ENCODE data around the gene ADAMTSL1. TPM values are rescaled to one million over a fixed set of nuclear protein-coding genes. Genes with fewer than 3 reads are reported as not detected.
"Not testable (repeated sequence)": the region's sequence is repeated elsewhere in the genome, so short reads cannot be mapped to it uniquely, and the experiment has no call there.

ADAMTSL1 gene
- total RNA-seq, 2 donors from 2014 or later, result not detected

DNA sequence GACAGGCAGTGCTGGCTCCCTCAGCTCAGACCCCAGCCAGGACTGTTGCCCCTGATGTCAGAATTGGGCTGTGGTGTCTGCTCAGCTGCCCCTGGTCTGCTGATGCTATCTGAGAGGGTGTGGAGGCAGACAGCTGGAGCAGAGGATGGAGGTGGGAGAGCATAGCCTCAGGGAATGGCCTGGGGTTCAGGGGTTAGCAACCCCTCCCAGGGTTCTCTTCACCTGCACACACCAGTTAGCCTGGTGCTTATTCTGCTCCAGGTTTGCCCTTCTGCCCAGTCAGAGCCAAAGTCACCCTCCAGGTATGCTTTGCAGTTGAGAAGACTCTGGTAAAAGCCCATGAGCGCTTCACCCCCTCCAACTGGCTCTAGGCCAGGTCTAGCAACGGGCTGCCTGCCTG, 449.2 kb downstream of the ADAMTSL1 start:
- no peak for ATAC-seq (replicated peaks)
- H3K4me3 Mint-ChIP-seq, result no peak overlapping the region

DNA sequence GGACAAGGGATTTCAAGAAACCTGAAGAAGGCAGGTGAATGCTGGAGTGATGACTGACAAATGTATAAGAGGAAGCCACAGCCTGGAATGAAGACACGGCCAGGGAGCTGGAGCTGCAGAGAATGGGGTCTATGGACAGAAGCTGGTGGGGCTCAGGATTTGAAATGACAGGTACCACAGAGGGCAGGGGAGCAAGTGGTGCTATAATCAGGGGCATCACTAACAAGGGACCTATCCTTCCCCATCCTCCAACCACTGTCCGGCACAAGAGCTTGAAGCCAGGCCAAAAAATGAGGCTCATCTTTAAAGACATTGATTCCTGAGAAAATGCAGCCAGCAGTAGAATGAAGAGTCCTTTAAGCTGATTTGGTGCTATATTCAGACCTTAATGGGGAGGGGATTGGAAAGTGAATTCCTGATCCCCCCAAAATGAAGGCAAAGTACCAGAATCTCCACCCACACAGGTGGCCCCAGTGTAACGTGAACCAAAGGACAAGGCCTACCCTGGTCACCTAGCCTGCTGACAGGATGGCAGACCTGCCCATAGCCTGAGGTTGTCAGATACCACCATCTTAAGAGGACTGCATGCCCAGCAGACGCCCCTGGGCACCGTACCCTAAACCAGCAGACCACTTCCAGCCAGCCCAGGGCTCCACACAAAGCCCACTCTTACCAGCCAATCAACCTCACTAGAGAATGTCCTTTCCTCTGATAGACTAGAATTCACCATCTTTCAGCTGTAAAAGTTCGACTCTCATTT, 449.9 kb downstream of the ADAMTSL1 start:
- Mint-ChIP-seq H3K27me3 (peaks cover 3% of the 10 kb centered on the region), H3K4me3 (no peak overlapping the region), H3K36me3 (ENCODE audit: low read depth) (no peaks in the 10 kb centered on the region), H3K27ac (no peak overlapping the region), H3K9me3 (no peaks in the 10 kb centered on the region), H3K4me1 (no peaks in the 10 kb centered on the region)
- peak; percentile 21 for ATAC-seq (replicated peaks)

More for the DNA sequence above, 449.2 kb downstream of the ADAMTSL1 start:
- no peaks in the 10 kb centered on the region for H3K4me1 Mint-ChIP-seq
- H3K9me3 Mint-ChIP-seq, result no peaks in the 10 kb centered on the region
- no peak overlapping the region for H3K27ac Mint-ChIP-seq
- no peaks in the 10 kb centered on the region for H3K36me3 Mint-ChIP-seq (ENCODE audit: low read depth)
- peaks cover 3% of the 10 kb centered on the region for H3K27me3 Mint-ChIP-seq

DNA sequence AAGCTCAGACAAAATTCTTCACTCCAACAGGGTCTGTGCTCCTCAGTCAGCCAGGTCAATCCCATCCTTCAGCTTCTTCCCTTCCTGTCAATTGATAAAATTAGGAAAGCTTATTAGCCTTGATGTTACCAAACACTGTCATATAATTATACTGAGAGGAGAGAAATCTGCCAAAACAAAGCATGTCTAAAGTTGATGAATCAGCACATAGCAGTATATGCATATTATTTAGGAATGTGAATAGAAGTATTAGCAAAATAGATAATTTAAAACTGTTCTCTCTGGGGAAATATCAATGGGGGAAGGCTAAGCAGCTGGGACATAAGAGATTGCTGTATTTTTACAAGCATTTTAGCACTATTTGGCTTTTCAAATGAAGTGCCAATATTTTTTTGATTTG, 451.9 kb downstream of the ADAMTSL1 start:
- Mint-ChIP-seq H3K27me3 (no peaks in the 10 kb centered on the region), H3K36me3 (ENCODE audit: low read depth) (no peaks in the 10 kb centered on the region), H3K4me1 (no peaks in the 10 kb centered on the region), H3K27ac (no peak overlapping the region), H3K9me3 (peaks cover 3% of the 10 kb centered on the region), H3K4me3 (no peak overlapping the region)
- ATAC-seq (replicated peaks), result no peak

DNA sequence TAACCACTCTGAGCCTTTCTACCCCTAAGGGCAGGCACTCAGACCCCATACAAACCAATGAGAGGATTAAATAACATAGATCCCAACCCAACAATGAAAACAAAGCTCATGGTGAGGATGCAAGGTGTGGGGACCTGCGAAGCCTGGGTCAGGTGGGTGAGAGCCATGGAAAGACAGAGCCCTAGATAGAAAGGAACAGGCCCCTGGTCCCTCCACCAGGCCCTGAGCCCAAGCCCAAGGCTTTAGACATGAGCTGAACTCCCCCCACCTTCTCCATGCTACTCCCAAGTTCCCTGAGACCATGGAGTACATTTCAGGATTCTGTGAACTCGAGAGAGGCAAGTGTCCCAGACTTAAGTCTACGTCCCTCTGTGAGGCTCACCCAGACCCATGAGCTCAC, 452.6 kb downstream of the ADAMTSL1 start:
- no peaks in the 10 kb centered on the region for H3K4me1 Mint-ChIP-seq
- no peak overlapping the region for H3K4me3 Mint-ChIP-seq
- no peak overlapping the region for H3K27ac Mint-ChIP-seq
- no peaks in the 10 kb centered on the region for H3K27me3 Mint-ChIP-seq
- no peak for ATAC-seq (replicated peaks)
- peaks cover 3% of the 10 kb centered on the region for H3K9me3 Mint-ChIP-seq
- H3K36me3 Mint-ChIP-seq (ENCODE audit: low read depth), result no peaks in the 10 kb centered on the region

DNA sequence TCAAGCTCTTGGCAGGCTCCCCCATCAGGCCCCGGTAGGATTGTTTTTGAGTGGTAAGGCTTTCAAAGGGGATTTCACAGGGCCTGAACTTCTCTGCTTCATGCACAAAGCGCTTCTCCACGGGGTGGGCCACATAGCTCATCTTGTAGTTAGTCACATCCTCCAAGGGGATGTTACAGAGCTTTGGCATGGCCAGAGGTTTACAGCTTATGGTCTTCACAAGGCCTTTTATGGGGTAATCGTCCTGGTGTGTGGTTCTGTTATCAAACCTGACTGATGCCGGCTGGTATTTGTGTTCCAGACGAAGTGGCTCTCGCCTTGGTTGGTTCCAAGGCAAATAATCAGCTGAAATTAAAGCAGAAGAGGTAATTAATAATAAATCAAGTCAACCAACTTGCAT, 454.8 kb downstream of the ADAMTSL1 start:
- ATAC-seq (replicated peaks), result no peak
- H3K27me3 Mint-ChIP-seq, result no peaks in the 10 kb centered on the region
- H3K4me3 Mint-ChIP-seq, result no peak overlapping the region
- no peaks in the 10 kb centered on the region for H3K4me1 Mint-ChIP-seq
- no peaks in the 10 kb centered on the region for H3K36me3 Mint-ChIP-seq (ENCODE audit: low read depth)
- H3K9me3 Mint-ChIP-seq, result peaks cover 3% of the 10 kb centered on the region
- H3K27ac Mint-ChIP-seq, result no peak overlapping the region

DNA sequence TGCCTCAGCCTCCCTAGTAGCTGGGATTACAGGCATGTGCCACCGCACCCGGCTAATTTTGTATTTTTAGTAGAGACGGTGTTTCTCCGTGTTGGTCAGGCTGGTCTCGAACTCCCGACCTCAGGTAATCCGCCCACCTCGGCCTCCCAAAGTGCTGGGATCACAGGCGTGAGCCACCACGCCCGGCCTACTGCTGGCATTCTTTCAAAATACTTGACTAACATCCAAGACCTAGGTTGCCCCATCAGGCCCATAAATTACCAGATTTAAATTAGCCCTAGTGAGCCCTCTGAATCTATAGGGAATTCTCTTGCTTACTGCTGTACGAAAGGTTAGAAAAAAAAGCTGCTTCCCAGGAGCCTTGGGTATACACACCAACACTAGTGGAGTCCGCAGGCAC, 456.7 kb downstream of the ADAMTSL1 start:
- not testable (repeated sequence) for H3K27me3 Mint-ChIP-seq; H3K4me1 Mint-ChIP-seq; H3K4me3 Mint-ChIP-seq; H3K9me3 Mint-ChIP-seq; ATAC-seq (replicated peaks); H3K36me3 Mint-ChIP-seq (ENCODE audit: low read depth); H3K27ac Mint-ChIP-seq

DNA sequence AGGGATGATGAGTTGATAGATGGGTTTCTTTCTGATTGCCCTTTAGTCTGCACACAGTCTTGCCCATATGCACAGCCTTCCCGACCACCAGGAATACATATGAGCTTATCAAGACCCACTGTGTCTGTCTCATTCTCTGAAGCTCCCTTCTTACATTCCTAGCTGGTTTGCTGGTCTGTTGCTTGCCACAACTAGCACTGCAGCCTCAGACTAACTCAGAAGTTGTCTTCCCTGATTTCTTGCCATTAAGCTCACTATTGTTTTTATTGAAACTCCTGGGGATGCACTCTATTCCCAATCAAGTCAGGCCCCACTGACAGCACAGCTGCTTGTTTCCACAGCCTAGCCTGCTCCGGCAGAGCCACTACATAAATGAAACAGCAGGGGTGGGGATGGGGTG, 461.6 kb downstream of the ADAMTSL1 start:
- Mint-ChIP-seq H3K27me3 (peaks cover 18% of the 10 kb centered on the region), H3K36me3 (ENCODE audit: low read depth) (no peaks in the 10 kb centered on the region), H3K9me3 (peaks cover 6% of the 10 kb centered on the region), H3K4me1 (no peaks in the 10 kb centered on the region), H3K4me3 (no peak overlapping the region), H3K27ac (no peak overlapping the region)
- ATAC-seq (replicated peaks), result no peak

DNA sequence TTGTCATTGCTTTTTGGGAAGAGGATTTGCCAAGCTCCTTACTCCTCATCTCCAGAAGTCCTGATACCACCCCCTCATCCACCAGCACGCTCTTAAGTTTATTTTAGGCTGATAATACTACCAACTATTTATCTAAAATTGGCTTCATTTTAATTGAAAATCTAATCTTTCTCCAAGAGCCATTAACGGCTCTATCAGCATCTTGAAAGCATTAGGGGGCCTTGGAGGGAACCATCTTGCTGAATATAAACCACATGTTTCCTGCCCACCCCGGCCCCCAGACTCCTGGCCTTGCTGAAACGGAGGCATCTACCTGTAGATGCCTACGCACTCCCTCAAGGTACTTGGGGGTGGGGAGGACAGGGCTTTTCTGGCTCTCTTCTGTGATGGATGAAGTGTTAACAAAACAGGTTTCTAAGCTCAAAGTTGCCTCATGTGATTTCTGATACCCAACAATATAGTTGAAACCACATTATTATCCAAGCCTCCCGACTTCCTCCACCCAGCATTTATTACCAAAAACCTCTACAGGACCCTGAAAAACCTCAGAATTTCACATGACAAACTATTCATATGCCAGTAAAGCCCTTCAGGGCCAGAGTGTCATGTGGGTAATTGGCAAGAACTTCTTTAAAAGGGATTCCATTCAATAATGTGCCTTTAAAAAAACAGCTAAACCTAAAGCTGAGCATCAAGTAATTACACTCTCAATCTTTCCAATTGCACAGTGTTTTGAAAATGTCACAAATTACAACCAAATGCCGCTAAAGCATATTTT, 462.3 kb downstream of the ADAMTSL1 start:
- H3K9me3 Mint-ChIP-seq, result peaks cover 6% of the 10 kb centered on the region
- H3K36me3 Mint-ChIP-seq (ENCODE audit: low read depth), result no peaks in the 10 kb centered on the region
- H3K4me1 Mint-ChIP-seq, result no peaks in the 10 kb centered on the region
- peaks cover 18% of the 10 kb centered on the region for H3K27me3 Mint-ChIP-seq
- no peak for ATAC-seq (replicated peaks)
- no peak overlapping the region for H3K27ac Mint-ChIP-seq
- no peak overlapping the region for H3K4me3 Mint-ChIP-seq

DNA sequence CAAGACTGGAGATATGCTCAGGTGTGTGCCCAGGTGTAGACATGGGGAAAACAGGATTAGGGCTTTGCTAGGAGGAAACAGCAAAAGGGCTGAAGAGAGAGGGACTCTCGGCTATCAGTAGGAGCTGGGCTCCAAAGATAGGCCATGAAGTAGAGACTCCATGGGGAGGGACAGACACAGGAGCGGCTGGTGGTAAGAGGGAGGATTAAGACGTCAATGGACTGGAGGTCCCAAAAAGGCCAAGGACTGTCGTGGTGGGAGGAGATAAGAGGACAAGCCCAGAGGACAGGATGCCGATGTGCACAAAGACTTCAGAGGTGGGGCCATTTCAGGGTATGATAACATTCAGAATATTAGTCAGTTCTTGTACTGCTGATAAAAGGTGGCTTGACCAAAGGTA, 466.0 kb downstream of the ADAMTSL1 start:
- H3K4me1 Mint-ChIP-seq, result no peaks in the 10 kb centered on the region
- peaks cover 20% of the 10 kb centered on the region for H3K27me3 Mint-ChIP-seq
- H3K9me3 Mint-ChIP-seq, result no peaks in the 10 kb centered on the region
- no peak overlapping the region for H3K4me3 Mint-ChIP-seq
- H3K36me3 Mint-ChIP-seq (ENCODE audit: low read depth), result no peaks in the 10 kb centered on the region
- no peak overlapping the region for H3K27ac Mint-ChIP-seq
- no peak for ATAC-seq (replicated peaks)

DNA sequence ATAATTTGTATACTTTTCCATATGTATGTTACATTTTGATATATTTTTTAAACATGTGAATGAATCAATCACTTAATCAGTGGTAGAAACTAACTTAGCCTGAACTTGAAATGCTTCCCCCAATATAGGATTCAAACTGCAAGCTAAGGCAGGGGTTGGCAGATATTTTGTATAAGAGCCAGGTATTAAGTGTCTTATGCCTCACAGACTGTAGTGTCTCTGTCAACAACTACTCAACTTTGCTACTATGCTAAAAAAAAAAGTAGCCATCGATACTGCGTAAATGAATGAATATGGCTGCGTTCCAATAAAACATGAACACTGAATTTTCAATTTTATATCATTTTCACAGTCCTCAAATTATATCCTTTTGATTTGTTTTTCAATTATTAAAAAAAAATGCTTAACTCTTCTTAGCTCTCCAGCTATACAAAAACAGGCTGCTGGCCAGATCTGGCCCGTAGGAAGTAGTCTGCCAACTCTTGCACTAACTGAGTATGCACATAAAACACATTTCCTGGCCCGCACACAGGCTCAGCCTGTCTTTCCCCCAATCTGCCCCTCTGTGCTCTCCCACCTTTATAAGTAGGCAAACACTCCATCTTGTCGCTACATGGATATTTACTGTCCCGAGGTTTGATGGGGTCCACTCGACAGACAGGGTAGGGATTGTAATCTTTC, 467.2 kb downstream of the ADAMTSL1 start:
- Mint-ChIP-seq H3K27ac (no peak overlapping the region), H3K4me1 (no peaks in the 10 kb centered on the region), H3K9me3 (no peaks in the 10 kb centered on the region), H3K4me3 (no peak overlapping the region), H3K36me3 (ENCODE audit: low read depth) (no peaks in the 10 kb centered on the region), H3K27me3 (peaks cover 19% of the 10 kb centered on the region)
- no peak for ATAC-seq (replicated peaks)

DNA sequence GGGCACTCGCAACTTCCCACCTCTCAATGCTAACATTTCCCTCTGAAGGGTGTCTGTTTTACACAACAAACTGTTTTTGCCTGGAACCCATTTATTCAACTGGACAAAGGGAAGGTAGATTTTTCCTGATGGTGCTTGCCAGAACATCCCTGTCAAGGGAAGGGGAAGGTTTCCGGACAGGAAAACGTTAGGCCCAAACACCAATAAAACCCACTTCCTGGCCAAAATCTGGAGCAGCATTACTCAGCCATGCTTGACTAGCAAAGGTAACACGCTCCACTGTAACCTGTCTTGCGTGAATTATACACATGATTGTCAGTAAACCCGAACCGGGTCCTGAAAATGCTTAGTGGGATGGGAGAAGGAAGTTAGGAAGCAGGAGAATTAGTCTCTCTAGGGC, 468.8 kb downstream of the ADAMTSL1 start:
- peaks cover 12% of the 10 kb centered on the region for H3K27me3 Mint-ChIP-seq
- no peak overlapping the region for H3K4me3 Mint-ChIP-seq
- H3K9me3 Mint-ChIP-seq, result no peaks in the 10 kb centered on the region
- no peak for ATAC-seq (replicated peaks)
- H3K27ac Mint-ChIP-seq, result no peak overlapping the region
- no peaks in the 10 kb centered on the region for H3K4me1 Mint-ChIP-seq
- no peaks in the 10 kb centered on the region for H3K36me3 Mint-ChIP-seq (ENCODE audit: low read depth)

DNA sequence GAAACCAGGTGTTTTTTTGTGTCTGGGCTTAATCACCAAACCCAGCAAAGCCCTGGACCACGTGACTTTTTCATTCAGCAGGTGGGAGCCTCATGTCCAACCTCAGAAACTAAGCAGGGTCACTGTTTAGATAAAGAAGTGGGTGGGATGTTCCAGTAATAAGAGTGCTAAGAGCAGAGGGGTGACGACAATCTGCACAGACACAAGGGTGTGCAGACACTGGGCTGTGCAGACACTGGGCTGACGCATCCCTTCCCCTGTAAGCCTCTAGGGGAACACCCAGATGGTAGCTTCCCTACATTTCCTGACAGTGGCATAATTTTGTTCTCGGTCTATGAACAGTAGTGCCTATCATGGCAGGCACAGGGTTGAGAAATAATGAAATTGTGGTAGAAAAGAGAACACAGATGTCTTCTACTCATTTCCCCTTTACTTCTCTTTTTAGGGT, 474.0 kb downstream of the ADAMTSL1 start:
- Mint-ChIP-seq H3K4me1 (no peaks in the 10 kb centered on the region), H3K4me3 (no peak overlapping the region), H3K36me3 (ENCODE audit: low read depth) (no peaks in the 10 kb centered on the region), H3K9me3 (no peaks in the 10 kb centered on the region), H3K27me3 (peaks cover 10% of the 10 kb centered on the region), H3K27ac (no peak overlapping the region)
- no peak for ATAC-seq (replicated peaks)

DNA sequence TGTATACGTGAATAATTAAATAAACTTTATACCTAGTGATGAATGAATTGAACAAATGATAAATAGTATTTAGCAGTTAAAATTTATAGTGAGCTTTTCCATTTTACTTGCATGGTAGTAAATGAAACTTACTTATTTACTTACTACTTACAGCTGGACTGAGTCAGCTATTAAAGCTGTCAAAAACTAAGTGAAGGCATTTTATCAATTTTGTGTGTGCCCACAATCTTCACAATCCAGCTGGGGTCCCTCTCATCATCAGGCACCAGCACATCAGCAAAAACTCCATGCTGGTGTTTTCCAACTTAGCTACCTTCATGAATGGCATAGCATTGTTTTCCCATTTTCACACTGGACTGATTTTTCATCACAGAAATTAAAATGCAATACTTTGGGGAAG, 478.0 kb downstream of the ADAMTSL1 start:
- Mint-ChIP-seq H3K27ac (no peak overlapping the region), H3K4me3 (no peak overlapping the region), H3K36me3 (ENCODE audit: low read depth) (no peaks in the 10 kb centered on the region), H3K9me3 (no peaks in the 10 kb centered on the region), H3K4me1 (no peaks in the 10 kb centered on the region), H3K27me3 (peaks cover 4% of the 10 kb centered on the region)
- ATAC-seq (replicated peaks), result no peak

DNA sequence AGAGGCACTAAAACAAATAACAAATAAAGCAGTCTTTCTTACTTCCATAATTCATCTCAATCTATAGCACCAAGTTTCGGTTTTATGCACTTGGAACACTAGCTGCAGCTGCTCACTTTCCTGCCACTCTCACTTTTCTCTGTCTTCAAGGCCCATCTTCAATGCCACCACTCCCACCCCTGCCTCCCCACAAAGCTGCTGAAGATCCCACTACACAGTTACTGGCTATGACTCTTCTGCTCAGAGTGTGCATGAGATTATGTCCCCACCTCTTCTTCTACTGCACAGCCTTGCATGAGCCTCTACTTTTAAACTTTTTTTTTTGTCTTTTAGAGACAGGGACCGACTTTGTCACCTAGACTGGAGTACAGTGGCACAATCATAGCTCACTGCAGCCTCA, 481.7 kb downstream of the ADAMTSL1 start:
- Mint-ChIP-seq H3K36me3 (ENCODE audit: low read depth) (no peaks in the 10 kb centered on the region), H3K4me1 (no peaks in the 10 kb centered on the region), H3K4me3 (no peak overlapping the region), H3K27me3 (peaks cover 10% of the 10 kb centered on the region), H3K9me3 (no peaks in the 10 kb centered on the region), H3K27ac (no peak overlapping the region)
- ATAC-seq (replicated peaks), result no peak
